NCI-H2081 treated with DMSO at 0.1 percent for 48 hours (cell line): Measurements from ENCODE around the gene FIGNL2.
"Not testable (repeated sequence)": the region's sequence is repeated elsewhere in the genome, so short reads cannot be mapped to it uniquely, and the experiment has no call there.

Experiments used
- DNase-seq: peaks from one replicate; lab custom pipeline; 2025; lab: John Stamatoyannopoulos, UW

Gene FIGNL2

DNA sequence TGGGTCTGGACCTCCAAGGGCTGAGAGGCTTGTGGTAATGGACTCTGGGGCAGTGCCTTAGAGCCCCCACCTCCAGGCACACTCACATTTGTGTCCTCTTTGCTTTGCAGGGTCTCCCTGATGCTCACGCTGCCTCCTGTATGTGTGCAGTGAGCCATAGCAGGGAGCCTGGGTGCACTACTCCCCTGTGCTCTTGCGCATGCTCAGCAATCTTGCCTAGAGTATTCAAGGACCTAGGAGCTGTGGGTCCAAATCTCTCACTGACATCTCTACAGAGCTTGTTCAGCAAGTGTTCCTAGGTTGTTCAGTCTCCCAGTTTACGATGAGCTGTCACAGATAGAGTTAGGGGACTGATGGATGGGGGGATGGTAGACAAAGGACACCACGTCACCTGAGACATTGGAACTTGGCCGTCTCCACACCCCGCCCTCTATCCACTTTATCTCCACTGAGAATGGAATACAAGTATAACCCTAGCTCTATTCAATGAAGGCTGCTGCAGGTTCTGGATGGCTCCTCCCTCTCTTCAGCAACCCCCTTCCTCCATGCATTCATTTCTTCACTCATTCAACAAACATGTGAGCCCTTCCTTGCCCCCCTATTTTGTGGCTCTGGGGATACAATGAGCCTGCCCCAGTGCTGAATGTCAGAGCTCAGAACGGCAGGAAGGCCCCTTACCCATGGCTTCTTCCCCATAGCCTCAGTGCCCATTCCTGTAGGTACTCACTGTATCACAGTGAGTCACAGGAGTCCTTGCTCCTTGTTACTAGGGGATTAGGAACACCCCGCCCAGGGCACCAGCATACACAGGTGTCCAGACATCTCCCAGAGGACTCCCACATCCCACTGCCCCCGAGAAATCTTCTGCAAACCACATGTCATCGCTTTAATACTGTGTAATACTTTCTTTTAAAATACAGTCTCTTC, 31.2 kb downstream of the FIGNL2 start:
- no peak for DNase-seq

- no peak for DNase-seq
Observed at GRCh38 chr12:51815571-51815970, 32.9 kb downstream of the FIGNL2 start.

DNA sequence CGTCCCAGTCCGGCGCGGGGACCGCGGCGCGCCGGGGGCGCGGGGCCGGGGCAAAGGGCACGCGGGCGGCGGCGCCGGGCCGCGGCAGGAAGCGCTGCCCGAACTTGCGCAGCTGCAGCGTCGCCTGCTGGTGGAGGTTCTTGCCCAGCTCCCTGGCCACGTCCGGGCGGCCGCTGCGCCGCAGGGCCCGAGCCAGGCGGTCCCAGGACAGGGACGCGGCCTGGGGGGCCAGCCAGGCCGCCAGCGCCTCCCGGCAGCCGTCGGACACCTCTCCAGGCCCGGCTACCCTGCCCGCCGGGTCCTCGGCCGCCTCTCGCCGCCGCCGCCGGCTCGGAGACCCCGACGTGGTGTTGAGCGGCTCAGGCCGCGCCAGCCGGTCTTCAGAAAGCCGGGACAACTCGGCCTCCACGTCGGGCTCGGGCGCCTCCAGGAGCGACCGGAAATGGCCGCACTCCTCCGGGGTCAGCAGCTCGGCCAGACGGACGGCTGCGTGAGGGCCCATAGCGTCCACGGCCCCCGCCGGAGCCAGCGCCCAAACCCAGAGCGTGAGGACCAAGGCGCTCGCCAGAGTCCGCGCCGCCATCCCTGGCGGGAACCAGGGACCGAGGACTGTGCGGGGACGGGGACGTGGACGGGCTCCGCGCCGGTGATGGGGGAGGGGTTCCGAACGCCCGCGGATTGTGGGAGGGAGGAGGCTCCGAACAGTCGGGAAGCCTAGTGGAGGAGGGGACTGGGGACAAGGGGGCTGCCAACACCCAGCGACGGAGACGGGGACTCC, 34.0 kb downstream of the FIGNL2 start:
- no peak for DNase-seq

GRCh38 chr12:51813931-51814310, 34.6 kb downstream of the FIGNL2 start:
- no peak for DNase-seq

GRCh38 chr12:51812871-51813270, 35.6 kb downstream of the FIGNL2 start:
- no peak for DNase-seq

- DNase-seq: no peak
Observed at GRCh38 chr12:51811203-51812202, 37.0 kb downstream of the FIGNL2 start.

- DNase-seq: no peak
Observed at GRCh38 chr12:51809193-51809592, 39.3 kb downstream of the FIGNL2 start.

- no peak for DNase-seq
Observed at GRCh38 chr12:51806896-51807295, 41.6 kb downstream of the FIGNL2 start.

- no peak for DNase-seq
Observed at GRCh38 chr12:51801027-51801426, 47.5 kb downstream of the FIGNL2 start.

- no peak for DNase-seq
Observed at GRCh38 chr12:51798501-51798900, 50.0 kb downstream of the FIGNL2 start.

GRCh38 chr12:51798051-51798450, 50.5 kb downstream of the FIGNL2 start:
- DNase-seq: not testable (repeated sequence)

- no peak for DNase-seq
Observed at GRCh38 chr12:51797301-51797700, 51.2 kb downstream of the FIGNL2 start.

DNA sequence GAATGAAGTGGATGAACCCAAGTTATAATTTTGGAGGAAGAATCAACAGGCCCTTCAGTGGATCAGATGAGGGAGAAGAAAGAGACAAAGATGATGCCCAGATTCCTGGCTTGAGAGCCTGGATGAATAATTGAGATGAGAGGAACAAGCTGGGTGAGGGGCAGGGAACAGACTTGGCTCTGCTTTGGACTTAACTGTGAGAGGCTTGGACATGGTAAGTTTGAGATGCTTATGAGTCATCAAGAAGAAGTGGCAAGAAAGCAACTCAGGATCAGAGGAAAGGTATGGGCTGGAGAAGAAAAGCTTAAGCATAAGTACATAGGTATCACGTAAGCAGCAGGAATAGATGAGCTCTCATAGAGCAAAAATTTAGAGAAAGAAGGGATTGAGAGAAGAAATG, 55.3 kb downstream of the FIGNL2 start:
- DNase-seq: no peak

DNA sequence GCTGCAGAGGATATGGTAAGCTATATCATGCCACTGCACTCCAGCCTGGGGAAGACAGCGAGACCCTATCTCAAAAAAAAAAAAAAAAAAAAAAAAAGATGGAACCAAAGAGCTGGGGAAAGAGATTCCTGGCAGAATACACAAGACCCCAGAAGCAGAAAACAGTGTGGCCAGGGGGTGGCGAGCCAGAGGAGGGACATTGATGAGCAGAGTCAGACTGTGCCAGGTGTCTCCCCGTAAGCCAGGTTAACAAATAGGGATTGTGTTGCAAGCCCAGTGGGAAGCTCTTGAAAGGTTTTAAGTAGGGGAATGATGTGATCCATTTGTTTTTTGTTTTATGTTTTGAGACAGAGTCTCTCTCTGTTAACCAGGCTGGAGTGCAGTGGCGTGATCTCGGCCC, 56.1 kb downstream of the FIGNL2 start:
- DNase-seq: no peak

DNA sequence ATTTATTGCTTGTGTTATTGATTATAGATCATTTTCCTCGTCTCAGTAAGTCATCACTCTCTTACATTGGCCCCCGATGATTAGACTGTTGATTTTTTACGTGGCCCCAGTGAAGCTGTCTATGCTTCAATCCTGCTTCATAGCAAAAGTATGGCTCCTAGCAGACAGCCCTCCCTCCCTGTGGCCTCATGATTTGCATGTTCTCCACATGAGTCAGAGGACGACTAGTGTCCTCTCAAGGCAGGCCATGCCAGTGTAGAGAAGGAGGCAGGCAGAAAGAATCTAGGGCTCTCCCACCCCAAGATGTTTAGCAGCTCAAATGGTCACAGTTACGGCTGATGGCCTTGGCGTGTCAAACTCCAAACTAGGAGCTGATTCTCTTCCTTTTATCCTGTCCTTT, 59.6 kb downstream of the FIGNL2 start:
- DNase-seq: no peak

DNA sequence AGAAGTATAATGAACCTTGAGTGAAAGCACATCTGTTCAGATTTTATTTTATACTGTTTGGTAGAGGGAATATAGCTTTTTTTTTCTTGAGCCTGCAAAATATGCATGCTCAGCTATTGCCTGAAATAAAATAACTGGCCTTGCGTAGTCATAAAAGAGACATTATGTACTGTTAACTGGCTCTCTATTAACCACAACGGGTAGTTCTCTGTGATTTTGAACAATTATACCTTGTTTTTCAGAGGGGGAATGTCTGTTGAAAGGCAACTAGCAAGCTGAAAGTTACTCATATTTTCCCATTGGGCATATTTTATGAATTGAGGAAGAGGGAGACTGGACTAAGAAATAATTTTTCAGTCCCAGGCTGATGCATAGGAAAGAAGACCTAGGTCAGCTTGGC, 62.6 kb downstream of the FIGNL2 start:
- DNase-seq: no peak

DNA sequence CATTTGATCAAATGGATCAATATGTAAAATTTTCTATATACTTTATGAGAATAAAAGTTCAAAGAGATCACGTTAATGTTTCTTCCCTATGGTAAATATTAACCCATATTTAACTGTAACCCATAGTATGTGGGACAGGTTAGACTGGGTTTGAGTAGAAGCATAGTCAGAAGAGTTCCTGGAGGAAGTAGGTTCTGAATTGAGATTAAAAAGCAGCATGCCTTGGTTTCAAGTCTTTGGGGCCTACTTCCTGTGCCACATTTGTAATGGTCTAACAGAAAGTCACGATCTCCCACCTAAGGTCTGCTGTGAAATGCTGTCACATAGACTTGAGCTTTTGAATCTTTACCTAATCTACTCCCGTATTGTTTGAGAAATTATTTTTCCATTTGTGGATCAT, 63.8 kb downstream of the FIGNL2 start:
- DNase-seq: no peak

- no peak for DNase-seq
Observed at GRCh38 chr12:51779876-51780275, 68.6 kb downstream of the FIGNL2 start.

DNA sequence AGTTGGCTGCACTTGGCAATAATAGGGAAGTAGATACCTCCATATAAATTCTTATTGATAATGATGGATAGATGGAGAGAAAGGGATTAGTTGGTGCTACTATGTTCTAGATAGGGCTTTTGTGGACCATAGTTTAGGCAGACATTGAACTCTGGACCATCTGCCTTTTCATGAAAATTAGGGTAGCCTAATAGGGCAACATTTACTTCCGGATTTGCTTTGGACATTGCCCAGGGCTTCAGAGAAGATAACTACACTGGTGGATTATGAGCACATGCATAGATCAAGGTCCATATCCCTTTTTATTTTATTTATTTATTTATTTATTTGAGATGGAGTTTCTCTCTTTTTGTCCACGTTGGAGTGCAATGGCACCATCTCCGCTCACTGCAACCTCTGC, 70.5 kb downstream of the FIGNL2 start:
- no peak for DNase-seq

GRCh38 chr12:51777457-51777856, 71.1 kb downstream of the FIGNL2 start:
- no peak for DNase-seq

DNA sequence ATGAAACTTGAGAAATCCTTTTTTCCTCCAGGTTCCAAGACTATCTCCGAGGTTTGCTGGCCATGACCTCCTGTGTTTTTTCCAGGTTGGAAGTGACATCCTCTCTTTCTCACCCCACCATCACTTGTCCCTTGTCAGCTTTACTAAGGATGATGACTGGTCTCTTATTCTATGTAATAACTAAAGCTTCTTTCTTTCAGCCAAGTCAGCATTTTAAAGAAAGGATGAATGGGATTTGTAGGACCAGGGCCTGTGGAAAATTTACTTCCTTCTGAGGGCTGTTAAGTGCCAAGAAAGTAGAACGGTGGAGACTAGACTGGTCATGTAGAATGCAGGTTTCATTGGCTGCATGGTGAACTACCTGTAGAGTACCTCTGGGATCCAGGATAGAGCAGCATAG, 73.6 kb downstream of the FIGNL2 start:
- no peak for DNase-seq
